Choroid plexus epithelial cell (primary cell): ENCODE results near the gene PNPLA6.

Experiments used
- DNase-seq: peaks from one replicate; pipeline ENCODE4 v3.0.0-alpha.2; 2010; ENCODE audit warnings: low read depth
- H3K4me3 ChIP-seq: 2 replicates; pipeline ENCODE4 v1.5.1; 2011; ENCODE audit warnings: low read depth, mild to moderate bottlenecking, control low read depth, low read length, moderate library complexity
- CTCF ChIP-seq: conservative IDR thresholded peaks from 2 replicates; pipeline ENCODE4 v1.5.1; 2011; ENCODE audit warnings: low read depth, mild to moderate bottlenecking, control low read depth, inconsistent platforms, low read length, moderate library complexity

The PNPLA6 gene

GRCh38 chr19:7494416-7495098, 41.0 kb upstream of the PNPLA6 start:
- peak; percentile 67 for DNase-seq

GRCh38 chr19:7497292-7497691, 38.2 kb upstream of the PNPLA6 start:
- peak; percentile 48 for DNase-seq
- H3K4me3 ChIP-seq, result no peak overlapping the region
- peak; percentile 67 for TF ChIP-seq CTCF

More at GRCh38 chr19:7494416-7495098, 41.0 kb upstream of the PNPLA6 start:
- H3K4me3 ChIP-seq, result no peak overlapping the region
- TF ChIP-seq CTCF, result peak; percentile 24

- no peak for DNase-seq
- peak overlapping the region; percentile 53 for H3K4me3 ChIP-seq
Observed at GRCh38 chr19:7500811-7501450, 34.6 kb upstream of the PNPLA6 start.

GRCh38 chr19:7502552-7502951, 33.0 kb upstream of the PNPLA6 start:
- no peak overlapping the region for H3K4me3 ChIP-seq
- TF ChIP-seq CTCF, result no peak
- no peak for DNase-seq

More at GRCh38 chr19:7500811-7501450, 34.6 kb upstream of the PNPLA6 start:
- TF ChIP-seq CTCF, result no peak

- no peak for DNase-seq
- H3K4me3 ChIP-seq, result no peak overlapping the region
- no peak for TF ChIP-seq CTCF
Observed at GRCh38 chr19:7504684-7505083, 30.8 kb upstream of the PNPLA6 start.

- H3K4me3 ChIP-seq, result no peak overlapping the region
- no peak for TF ChIP-seq CTCF
- no peak for DNase-seq
Observed at GRCh38 chr19:7505288-7505681, 30.2 kb upstream of the PNPLA6 start.
